Activated B cell treated with CpG ODN at 0.5 μM for 24 hours (primary cell): ENCODE results near the gene C22orf31. TPM values are rescaled to one million over a fixed set of nuclear protein-coding genes. Genes with fewer than 3 reads are reported as not detected.

Source experiments
- ATAC-seq: fragments of 200-7000 bp; cut with Tn5 transposase; one replicate; pipeline ENCODE4 v1.10.0; 2021; ENCODE audit warnings: low read depth, mild to moderate bottlenecking, moderate library complexity
- CTCF ChIA-PET: fragments of 350-600 bp; sonication (Branson Sonifier 250); formaldehyde crosslinking; loops from one replicate; lab custom pipeline; 2021; ENCODE audit warnings: antibody characterized with exemption; lab: Charles Lee
- POLR2A ChIA-PET: fragments of 350-600 bp; sonication (Branson Sonifier 250); formaldehyde crosslinking; loops from one replicate; lab custom pipeline; 2021; ENCODE audit warnings: antibody characterized with exemption; lab: Charles Lee
- DNase-seq: peaks from one replicate; pipeline ENCODE4 v3.0.0; 2022
- H3K27ac Mint-ChIP-seq: one replicate; pipeline ENCODE4 v1.8.0; 2020; ENCODE audit warnings: mixed read lengths
- H3K27me3 Mint-ChIP-seq: one replicate; pipeline ENCODE4 v1.8.0; 2021; ENCODE audit warnings: mixed read lengths
- H3K36me3 Mint-ChIP-seq: one replicate; pipeline ENCODE4 v1.8.0; 2021; ENCODE audit warnings: low read depth, mixed read lengths
- H3K4me1 Mint-ChIP-seq: one replicate; pipeline ENCODE4 v1.8.0; 2021; ENCODE audit warnings: mixed read lengths
- H3K4me3 Mint-ChIP-seq: one replicate; pipeline ENCODE4 v1.8.0; 2020; ENCODE audit warnings: mild to moderate bottlenecking, mixed read lengths
- H3K9me3 Mint-ChIP-seq: one replicate; pipeline ENCODE4 v1.8.0; 2020; ENCODE audit warnings: mixed read lengths
- intact Hi-C: fragments of 100-400 bp; cut with micrococcal nuclease; formaldehyde crosslinking; loops from one replicate; pipeline ENCODE4 v1.15.1; 2024
- total RNA-seq: library from RNA; stranded (reverse); gene quantifications from 2 replicates; pipeline ENCODE4 v1.2.3, GENCODE V29; 2022
- TF ChIP-seq, protein P1 (sequence below): fragments of 200-600 bp; IDR thresholded peaks from one replicate; pipeline ENCODE4 v1.8.0; 2022; ENCODE audit warnings: antibody characterized with exemption, mild to moderate bottlenecking

The C22orf31 gene
- total RNA-seq, 1 donor from 2014 or later = not detected

DNA sequence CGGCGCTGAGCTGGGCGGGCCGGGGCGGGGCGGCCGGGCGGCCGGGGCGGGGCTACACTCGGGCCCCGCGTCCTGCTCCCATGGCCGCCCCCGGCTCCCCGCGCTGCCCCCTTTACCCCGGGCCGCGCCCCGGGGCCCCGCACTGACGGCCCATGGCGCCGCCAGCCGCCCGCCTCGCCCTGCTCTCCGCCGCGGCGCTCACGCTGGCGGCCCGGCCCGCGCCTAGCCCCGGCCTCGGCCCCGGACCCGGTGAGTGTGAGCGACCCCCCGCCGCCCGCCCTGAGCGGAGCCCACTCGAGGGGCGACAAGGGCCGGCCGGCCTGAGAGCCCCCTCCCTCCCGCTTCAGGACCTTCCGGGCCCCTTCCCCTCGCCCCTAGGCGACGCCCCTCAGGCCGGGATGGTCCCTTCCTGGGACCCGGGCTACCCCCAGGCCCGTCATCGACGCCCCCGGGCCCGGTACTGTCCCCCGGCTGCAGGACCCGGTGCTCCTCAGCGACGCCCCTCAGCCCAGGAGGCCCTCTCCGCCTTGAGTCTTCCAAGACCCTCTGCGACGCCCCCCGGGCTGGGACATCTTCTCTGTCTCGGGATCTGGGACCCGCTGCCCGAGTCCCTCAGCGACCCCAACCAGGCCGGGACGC, 11.5 kb upstream of the C22orf31 start, which contains the start of gene KREMEN1:
Gene KREMEN1, plus strand, starts transcription at position 57 of the 639 bp plus-strand sequence. Its CDS starts 96 bp downstream, at position 153.
- no peaks in the 10 kb centered on the region for H3K9me3 Mint-ChIP-seq
- ATAC-seq = peak; percentile 1
- intact Hi-C loops = loop anchor here (1.0 to 10.0 kb wide), 6 partner anchors 94 to 331 kb away; partner anchors contain the start of genes CHEK2, EMID1, EWSR1 and HSCB
- DNase-seq = no peak
- peaks cover 25% of the 10 kb centered on the region for H3K4me1 Mint-ChIP-seq
- H3K4me3 Mint-ChIP-seq = peak within 1 kb of the TSS; percentile 72
- CTCF ChIA-PET = no interaction called here
- no peaks in the 10 kb centered on the region for H3K36me3 Mint-ChIP-seq
- TF ChIP-seq, protein P1, sequence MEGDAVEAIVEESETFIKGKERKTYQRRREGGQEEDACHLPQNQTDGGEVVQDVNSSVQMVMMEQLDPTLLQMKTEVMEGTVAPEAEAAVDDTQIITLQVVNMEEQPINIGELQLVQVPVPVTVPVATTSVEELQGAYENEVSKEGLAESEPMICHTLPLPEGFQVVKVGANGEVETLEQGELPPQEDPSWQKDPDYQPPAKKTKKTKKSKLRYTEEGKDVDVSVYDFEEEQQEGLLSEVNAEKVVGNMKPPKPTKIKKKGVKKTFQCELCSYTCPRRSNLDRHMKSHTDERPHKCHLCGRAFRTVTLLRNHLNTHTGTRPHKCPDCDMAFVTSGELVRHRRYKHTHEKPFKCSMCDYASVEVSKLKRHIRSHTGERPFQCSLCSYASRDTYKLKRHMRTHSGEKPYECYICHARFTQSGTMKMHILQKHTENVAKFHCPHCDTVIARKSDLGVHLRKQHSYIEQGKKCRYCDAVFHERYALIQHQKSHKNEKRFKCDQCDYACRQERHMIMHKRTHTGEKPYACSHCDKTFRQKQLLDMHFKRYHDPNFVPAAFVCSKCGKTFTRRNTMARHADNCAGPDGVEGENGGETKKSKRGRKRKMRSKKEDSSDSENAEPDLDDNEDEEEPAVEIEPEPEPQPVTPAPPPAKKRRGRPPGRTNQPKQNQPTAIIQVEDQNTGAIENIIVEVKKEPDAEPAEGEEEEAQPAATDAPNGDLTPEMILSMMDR = no peak
- peaks cover 59% of the 10 kb centered on the region for H3K27me3 Mint-ChIP-seq
- POLR2A ChIA-PET = no interaction called here
- H3K27ac Mint-ChIP-seq = no peak within 1 kb of the TSS

DNA sequence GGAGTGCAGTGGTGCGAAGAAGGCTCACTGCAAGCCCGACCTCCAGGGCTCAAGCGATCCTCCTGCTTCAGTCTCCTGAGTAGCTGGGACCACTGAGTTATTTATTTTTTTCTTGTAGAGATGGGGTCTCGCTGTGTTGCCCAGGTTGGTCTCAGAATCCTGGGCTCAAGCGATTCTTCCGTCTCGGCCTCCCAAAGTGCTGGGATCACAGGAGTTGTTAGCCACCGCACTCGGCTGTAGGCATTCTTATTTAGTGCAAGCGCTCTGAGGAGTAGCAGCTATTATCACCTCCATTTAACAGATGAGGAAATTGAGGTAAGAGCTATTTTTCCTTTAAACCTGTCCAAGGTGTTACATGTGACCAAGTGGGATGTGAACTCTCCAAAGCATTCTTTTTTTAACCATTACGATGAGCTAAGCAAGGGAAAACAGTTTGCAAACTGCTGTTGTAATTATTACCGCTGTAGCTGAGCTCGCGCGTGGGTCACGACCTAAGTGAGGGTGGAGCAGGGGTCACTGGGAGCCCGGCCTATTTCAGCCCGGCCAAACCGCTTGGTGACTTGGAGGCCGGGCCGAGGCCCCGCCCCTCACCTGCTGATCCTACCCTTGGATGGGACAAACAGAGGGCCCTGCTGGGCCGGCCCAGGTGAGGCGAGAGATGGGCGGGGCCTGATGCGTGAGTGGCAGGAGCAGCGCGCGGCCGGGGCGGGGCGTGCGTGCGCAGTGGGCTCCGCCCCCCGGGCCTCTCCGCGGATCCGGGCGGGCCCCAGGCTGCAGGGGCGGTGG, 10.8 kb upstream of the C22orf31 start:
- H3K27me3 Mint-ChIP-seq = peaks cover 59% of the 10 kb centered on the region
- POLR2A ChIA-PET = no interaction called here
- peak overlapping the region; percentile 72 for H3K4me3 Mint-ChIP-seq
- H3K4me1 Mint-ChIP-seq = peaks cover 25% of the 10 kb centered on the region
- intact Hi-C loops = loop anchor here (1.0 to 10.0 kb wide), 6 partner anchors 95 to 330 kb away; partner anchors contain the start of genes CHEK2, EMID1, EWSR1 and HSCB
- TF ChIP-seq, protein P1 = no peak
- H3K36me3 Mint-ChIP-seq = no peaks in the 10 kb centered on the region
- CTCF ChIA-PET = no interaction called here
- peak; percentile 76 for DNase-seq
- H3K27ac Mint-ChIP-seq = no peak overlapping the region
- ATAC-seq = peak; percentile 99
- H3K9me3 Mint-ChIP-seq = no peaks in the 10 kb centered on the region

DNA sequence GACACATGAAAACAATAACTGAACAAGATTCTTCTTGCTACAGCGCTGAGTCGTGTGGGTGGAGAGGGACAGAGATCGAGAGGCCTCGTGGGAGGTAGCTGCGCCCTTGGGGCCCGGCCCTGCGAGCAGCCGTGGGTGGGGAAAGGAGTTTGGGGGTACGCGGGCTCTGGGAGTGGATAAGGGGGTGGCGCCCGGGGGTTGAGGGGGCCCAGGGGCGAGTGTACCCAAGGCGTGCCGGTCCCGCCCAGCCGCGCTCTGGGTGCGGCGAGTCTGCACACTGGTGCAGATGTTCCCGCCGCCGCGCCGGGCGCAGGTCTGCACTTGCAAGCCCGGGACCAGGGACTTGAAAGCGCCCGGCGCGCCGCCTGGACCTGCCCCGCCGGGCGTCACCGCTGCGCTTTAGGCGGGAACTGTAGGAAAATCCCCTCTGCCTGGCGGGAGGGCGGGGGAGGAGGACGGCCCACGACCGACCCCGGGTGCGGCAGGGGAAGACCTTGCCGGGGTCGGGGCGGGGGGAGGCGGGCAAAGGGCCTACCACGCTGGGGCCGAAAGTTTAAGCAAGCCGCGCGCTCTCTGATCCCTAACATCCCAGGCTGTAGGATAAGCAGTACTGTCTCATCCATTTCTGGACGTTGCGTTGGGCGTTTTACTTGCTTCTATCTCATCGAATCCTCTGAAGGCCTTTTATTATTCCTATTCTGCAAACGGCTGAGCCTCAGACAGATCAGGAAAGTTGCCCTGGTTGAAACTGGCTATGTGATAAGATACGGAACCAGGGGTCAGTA, 9.8 kb upstream of the C22orf31 start:
- POLR2A ChIA-PET = no interaction called here

DNA sequence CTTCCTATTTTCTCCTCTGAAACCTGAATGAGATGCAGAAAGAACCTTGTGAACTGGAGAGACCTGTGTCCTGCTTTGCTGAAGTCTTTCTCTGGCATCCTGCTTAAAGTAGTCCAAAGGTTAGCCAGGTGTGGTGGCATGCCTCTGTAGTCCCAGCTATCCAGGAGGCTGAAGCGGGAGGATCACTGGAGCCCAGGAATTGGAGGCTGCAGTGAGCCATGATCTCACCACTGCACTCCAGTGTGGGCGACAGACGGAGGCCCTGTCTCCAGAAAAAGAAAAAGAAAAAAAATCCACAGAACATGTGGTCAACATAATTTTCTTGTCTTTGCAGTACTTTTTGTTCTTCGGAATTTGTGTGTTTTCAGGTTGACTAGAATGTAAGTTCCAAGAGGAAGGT, 8.9 kb upstream of the C22orf31 start:
- TF ChIP-seq, protein P1 = no peak
- POLR2A ChIA-PET = no interaction called here
- Mint-ChIP-seq H3K4me1 (peaks cover 33% of the 10 kb centered on the region), H3K27me3 (peaks cover 49% of the 10 kb centered on the region), H3K9me3 (no peaks in the 10 kb centered on the region), H3K36me3 (no peaks in the 10 kb centered on the region), H3K27ac (no peak overlapping the region), H3K4me3 (peak overlapping the region; percentile 38)
- DNase-seq = no peak
- no peak for ATAC-seq
- intact Hi-C loops = loop anchor here (5.0 to 10.0 kb wide), 5 partner anchors 97 to 328 kb away; partner anchors contain the start of genes CHEK2, EMID1, EWSR1 and HSCB
- CTCF ChIA-PET = no interaction called here

More for the DNA sequence above, 9.8 kb upstream of the C22orf31 start:
- Mint-ChIP-seq H3K27ac (no peak overlapping the region), H3K4me3 (peak overlapping the region; percentile 72), H3K36me3 (no peaks in the 10 kb centered on the region), H3K9me3 (no peaks in the 10 kb centered on the region), H3K27me3 (peaks cover 58% of the 10 kb centered on the region), H3K4me1 (peaks cover 27% of the 10 kb centered on the region)
- TF ChIP-seq, protein P1 = no peak
- peak; percentile 30 for DNase-seq
- CTCF ChIA-PET = no interaction called here
- intact Hi-C loops = loop anchor here (1.0 to 10.0 kb wide), 6 partner anchors 96 to 329 kb away; partner anchors contain the start of genes CHEK2, EMID1, EWSR1 and HSCB
- no peak for ATAC-seq
